K562 (cell line): ENCODE results near the gene LINGO3. TPM values are rescaled to one million over a fixed set of nuclear protein-coding genes. Genes with fewer than 3 reads are reported as not detected.
A peak's percentile ranks its signal among the peaks of the same experiment; 100 is the strongest.

ENCODE experiments used
- ATF3 ChIP-seq, 2 experiments: fragments of 450-650 bp in 1 of 2; sonication (generic) in 1 of 2; formaldehyde crosslinking in 1 of 2; IDR thresholded peaks in 1 of 2; conservative IDR thresholded peaks in 1 of 2; 2 replicates each; pipeline versions ENCODE4 v1.6.1 to v1.8.1; 2016 to 2023; ENCODE audit warnings: mild to moderate bottlenecking in 2 of 2, moderate library complexity in 2 of 2, inconsistent platforms in 1 of 2, missing genetic modification reagents in 1 of 2
- BACH1 ChIP-seq: fragments of 200-800 bp; sonication (Bioruptor generic); IDR thresholded peaks from 2 replicates; pipeline ENCODE4 v1.6.1; 2016; ENCODE audit warnings: missing genetic modification characterization, missing compliant biosample characterization
- CBX5 ChIP-seq: IDR thresholded peaks from 2 replicates; pipeline ENCODE4 v1.6.1; 2014; ENCODE audit warnings: low read depth, borderline replicate concordance
- CTCF ChIP-seq, 3 experiments: IDR thresholded peaks in 2 of 3; conservative IDR thresholded peaks in 1 of 3; 2 replicates each; pipeline ENCODE4 v1.5.1; 2011 to 2012; ENCODE audit warnings: low read length in 3 of 3, mild to moderate bottlenecking in 3 of 3, control low read depth in 2 of 3, improper control_type of control experiment in 1 of 3, inconsistent platforms in 1 of 3, low read depth in 1 of 3, mixed read lengths in 1 of 3, moderate library complexity in 1 of 3; ENCODE audit not compliant: insufficient read depth in 2 of 3
- EHMT2 ChIP-seq: fragments of 450-650 bp; IDR thresholded peaks from 2 replicates; pipeline ENCODE4 v1.6.1; 2018; ENCODE audit warnings: antibody characterized with exemption
- GTF2E2 ChIP-seq: fragments of 200-800 bp; sonication (Bioruptor generic); IDR thresholded peaks from 2 replicates; pipeline ENCODE4 v1.6.1; 2016; ENCODE audit warnings: missing genetic modification characterization, missing compliant biosample characterization
- HDAC1 ChIP-seq, 2 experiments: fragments of 450-650 bp; IDR thresholded peaks; 2 replicates each; pipeline ENCODE4 v1.6.1; 2016 to 2017; ENCODE audit warnings: inconsistent platforms in 1 of 2, mild to moderate bottlenecking in 1 of 2, moderate library complexity in 1 of 2
- KLF6 ChIP-seq: fragments of 250-450 bp; sonication (Bioruptor Pico); IDR thresholded peaks from 2 replicates; pipeline ENCODE4 v1.4.0; 2020; ENCODE audit warnings: mild to moderate bottlenecking, moderate library complexity, borderline replicate concordance
- MTA1 ChIP-seq: fragments of 450-650 bp; IDR thresholded peaks from 2 replicates; pipeline ENCODE4 v1.6.1; 2017; ENCODE audit warnings: borderline replicate concordance
- MYBL2 ChIP-seq, 2 experiments: fragments of 450-650 bp in 1 of 2; sonication (generic) in 1 of 2; formaldehyde crosslinking in 1 of 2; IDR thresholded peaks; 2 replicates each; pipeline versions ENCODE4 v1.6.1 to v1.8.1; 2017 to 2022; ENCODE audit warnings: borderline replicate concordance in 1 of 2, inconsistent platforms in 1 of 2, low read depth in 1 of 2, mild to moderate bottlenecking in 1 of 2, missing genetic modification reagents in 1 of 2, moderate library complexity in 1 of 2
- NCOA2 ChIP-seq, 2 experiments: fragments of 450-650 bp; IDR thresholded peaks; 2 replicates each; pipeline ENCODE4 v1.6.1; 2018; ENCODE audit warnings: mild to moderate bottlenecking in 2 of 2, moderate library complexity in 1 of 2; ENCODE audit not compliant: partially characterized antibody in 2 of 2
- NR2C1 ChIP-seq, 2 experiments: fragments of 450-650 bp; IDR thresholded peaks; 2 replicates each; pipeline ENCODE4 v1.6.1; 2017; ENCODE audit warnings: mild to moderate bottlenecking in 2 of 2, antibody characterized with exemption in 1 of 2, inconsistent platforms in 1 of 2, missing compliant biosample characterization in 1 of 2, missing genetic modification characterization in 1 of 2
- PHB2 ChIP-seq: fragments of 450-650 bp; IDR thresholded peaks from 2 replicates; pipeline ENCODE4 v1.6.1; 2017; ENCODE audit warnings: low read depth
- PHTF2 ChIP-seq: fragments of 250-450 bp; sonication (Bioruptor Pico); IDR thresholded peaks from 2 replicates; pipeline ENCODE4 v1.5.0; 2021; ENCODE audit warnings: mild to moderate bottlenecking
- POLR2B ChIP-seq: fragments of 450-650 bp; IDR thresholded peaks from 2 replicates; pipeline ENCODE4 v1.6.1; 2018; ENCODE audit warnings: low read depth; ENCODE audit not compliant: partially characterized antibody
- PTBP1 ChIP-seq: fragments of 200-400 bp; formaldehyde crosslinking; IDR thresholded peaks from 2 replicates; pipeline ENCODE4 v1.6.1; 2017; ENCODE audit warnings: low read depth, low read length
- PTTG1 ChIP-seq: fragments of 450-650 bp; IDR thresholded peaks from 2 replicates; pipeline ENCODE4 v1.6.1; 2016; ENCODE audit warnings: low read depth, mild to moderate bottlenecking, missing genetic modification characterization, missing compliant biosample characterization
- RNF2 ChIP-seq: sonication (generic); IDR thresholded peaks from 2 replicates; pipeline ENCODE4 v1.6.1; 2016
- XRCC3 ChIP-seq: fragments of 450-650 bp; IDR thresholded peaks from 2 replicates; pipeline ENCODE4 v1.6.1; 2017; ENCODE audit warnings: mild to moderate bottlenecking, moderate library complexity
- XRCC5 ChIP-seq: fragments of 200-400 bp; formaldehyde crosslinking; IDR thresholded peaks from 2 replicates; pipeline ENCODE4 v1.6.1; 2017; ENCODE audit warnings: low read depth, mild to moderate bottlenecking, low read length
- ZNF408 ChIP-seq: fragments of 250-450 bp; sonication (Bioruptor Pico); IDR thresholded peaks from 2 replicates; pipeline ENCODE4 v1.4.0; 2020; ENCODE audit warnings: low read depth, mild to moderate bottlenecking, moderate library complexity
- ZNF655 ChIP-seq: fragments of 250-450 bp; sonication (Bioruptor Pico); IDR thresholded peaks from 2 replicates; pipeline ENCODE4 v1.5.0; 2021
- ZSCAN32 ChIP-seq: fragments of 450-650 bp; formaldehyde crosslinking; IDR thresholded peaks from 2 replicates; pipeline ENCODE4 v1.4.0; 2020; ENCODE audit warnings: mild to moderate bottlenecking, moderate library complexity
- polyA plus RNA-seq, 8 experiments: library from polyadenylated mRNA; depleted of rRNA in 4 of 8; stranded (reverse) in 5 of 8; unstranded in 3 of 8; fragments of >200 nt; fragmentation: Nextera tagmentation in 2 of 8; fragmentation: Illumina TruSeq in 1 of 8; extraction: Ambion mirVana in 2 of 8; extraction: Trizol in 1 of 8; gene quantifications; 2 replicates each; pipeline versions ENCODE4 v1.2.1 to v1.2.3, GENCODE V29; 2011 to 2014; ENCODE audit warnings: inconsistent platforms in 1 of 8, missing spikeins in 1 of 8
- total RNA-seq, 7 experiments: library from RNA; depleted of rRNA in 6 of 7; stranded (reverse); fragments of >200 nt in 6 of 7; fragmentation: Illumina TruSeq in 2 of 7; extraction: Trizol in 2 of 7; gene quantifications; 2 replicates each; pipeline versions ENCODE4 v1.2.1 to v1.2.3, GENCODE V29; 2011 to 2021; ENCODE audit warnings: low replicate concordance in 1 of 7

Gene LINGO3
- total and polyA plus RNA-seq, 9 of the 15 experiments (the other 6 are each of a cell fraction or from before 2014, with no cell fraction given), result 0.03 to 0.05 (median 0.03) TPM; not detected in 6

- peak in 1 of 3 experiments; percentile 21; a peak in 2 of 6 replicates for TF ChIP-seq CTCF (IDR thresholded peaks at IDR 0.05 in 2 of 3, conservative IDR thresholded peaks at IDR 0.05 in 1 of 3; ENCODE audit: insufficient read depth in 2 of 3, low read depth in 1 of 3, low read length in 3 of 3)
- no peak for TF ChIP-seq MTA1
- TF ChIP-seq GTF2E2 (tag), result peak; percentile 99
- TF ChIP-seq ZNF655 (CRISPR knock-in tag), result no peak
- no peak for TF ChIP-seq EHMT2
- TF ChIP-seq POLR2B, result peak; percentile 99
- TF ChIP-seq XRCC3, result no peak
- no peak; the same call in 1 of the 2 replicates for TF ChIP-seq BACH1 (tag)
- no peak for TF ChIP-seq ZSCAN32 (CRISPR knock-in tag)
- TF ChIP-seq ATF3 (IDR thresholded peaks at IDR 0.05), result no peak
- 0 out of 2 replicates have a peak, but pooled peaks have one; percentile 58 for TF ChIP-seq ATF3 (CRISPR knock-in tag; conservative IDR thresholded peaks at IDR 0.05)
- no peak for TF ChIP-seq NR2C1 (IDR thresholded peaks at IDR 0.05)
- TF ChIP-seq NR2C1 (tag; IDR thresholded peaks at IDR 0.05), result no peak
- no peak for TF ChIP-seq ZNF408 (CRISPR knock-in tag)
- TF ChIP-seq RNF2, result peak; percentile 57; the same call in 1 of the 2 replicates
- TF ChIP-seq PHB2, result no peak
- TF ChIP-seq KLF6 (CRISPR knock-in tag), result no peak
- TF ChIP-seq CBX5, result no peak
- TF ChIP-seq HDAC1 (IDR thresholded peaks at IDR 0.05), result peak in 1 of 2 experiments; percentile 76; a peak in 2 of 4 replicates
- TF ChIP-seq NCOA2 (IDR thresholded peaks at IDR 0.05; ENCODE audit: partially characterized antibody in 2 of 2), result no peak
- no peak for TF ChIP-seq PTTG1 (tag)
- TF ChIP-seq PTBP1, result no peak
- TF ChIP-seq MYBL2 (IDR thresholded peaks at IDR 0.05; ENCODE audit: low read depth), result no peak
- TF ChIP-seq MYBL2 (CRISPR knock-in tag; IDR thresholded peaks at IDR 0.05; ENCODE audit: borderline replicate concordance), result no peak
- TF ChIP-seq XRCC5, result no peak
- TF ChIP-seq PHTF2 (CRISPR knock-in tag), result no peak
Measured at GRCh38 chr19:2269244-2270156, 38.5 kb downstream of the LINGO3 start (continued).
